ENCODE results near the gene PIGZ. TPM values are rescaled to one million over a fixed set of nuclear protein-coding genes. Genes with fewer than 3 reads are reported as not detected.

PIGZ gene
- total RNA-seq, 6 donors from 2014 or later = 3.4 to 16.8 (median 7.3) TPM

DNA sequence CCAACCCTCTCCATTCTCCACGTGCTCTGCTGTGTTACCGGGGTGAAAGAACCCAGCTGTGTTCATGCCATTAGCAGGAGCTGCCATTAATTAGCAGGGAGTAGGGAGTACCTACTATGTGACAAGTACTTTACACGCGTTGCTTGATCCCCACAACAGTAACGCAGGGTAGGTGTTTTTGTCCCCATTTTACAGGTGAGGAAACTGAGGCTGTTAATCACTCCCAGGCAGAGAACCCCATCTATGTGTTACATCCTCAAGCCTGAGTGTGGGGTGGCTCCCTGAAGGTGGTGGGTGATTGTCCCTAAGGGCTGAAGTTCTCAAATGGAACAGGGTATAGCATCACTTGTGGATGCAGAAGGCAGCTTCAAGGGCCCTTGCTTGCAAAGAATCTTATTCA is 38.2 kb upstream of the PIGZ start:
- DNase-seq = no peak
- 84 to 98% methylated on average over 5 of the region's 5 CpGs for WGBS, 2 donors
- Histone ChIP-seq H3K27ac (no peak overlapping the region), H3K4me3 (no peak overlapping the region), H3K36me3 (no peaks in the 10 kb centered on the region), H3K4me1 (peaks cover 5 to 22% (median 10%) of the 10 kb centered on the region in 4 donors), H3K27me3 (no peaks in the 10 kb centered on the region), H3K9me3 (no peaks in the 10 kb centered on the region)
- no peak for TF ChIP-seq POLR2AphosphoS5 (IDR thresholded peaks at IDR 0.05)
- TF ChIP-seq POLR2A (IDR thresholded peaks at IDR 0.05) = no peak
- no peak for TF ChIP-seq EP300 (IDR thresholded peaks at IDR 0.05)
- TF ChIP-seq, protein P1, sequence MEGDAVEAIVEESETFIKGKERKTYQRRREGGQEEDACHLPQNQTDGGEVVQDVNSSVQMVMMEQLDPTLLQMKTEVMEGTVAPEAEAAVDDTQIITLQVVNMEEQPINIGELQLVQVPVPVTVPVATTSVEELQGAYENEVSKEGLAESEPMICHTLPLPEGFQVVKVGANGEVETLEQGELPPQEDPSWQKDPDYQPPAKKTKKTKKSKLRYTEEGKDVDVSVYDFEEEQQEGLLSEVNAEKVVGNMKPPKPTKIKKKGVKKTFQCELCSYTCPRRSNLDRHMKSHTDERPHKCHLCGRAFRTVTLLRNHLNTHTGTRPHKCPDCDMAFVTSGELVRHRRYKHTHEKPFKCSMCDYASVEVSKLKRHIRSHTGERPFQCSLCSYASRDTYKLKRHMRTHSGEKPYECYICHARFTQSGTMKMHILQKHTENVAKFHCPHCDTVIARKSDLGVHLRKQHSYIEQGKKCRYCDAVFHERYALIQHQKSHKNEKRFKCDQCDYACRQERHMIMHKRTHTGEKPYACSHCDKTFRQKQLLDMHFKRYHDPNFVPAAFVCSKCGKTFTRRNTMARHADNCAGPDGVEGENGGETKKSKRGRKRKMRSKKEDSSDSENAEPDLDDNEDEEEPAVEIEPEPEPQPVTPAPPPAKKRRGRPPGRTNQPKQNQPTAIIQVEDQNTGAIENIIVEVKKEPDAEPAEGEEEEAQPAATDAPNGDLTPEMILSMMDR (IDR thresholded peaks at IDR 0.05) = no peak
- no peak for ATAC-seq (ENCODE audit: low FRiP score in 2 of 2)

DNA sequence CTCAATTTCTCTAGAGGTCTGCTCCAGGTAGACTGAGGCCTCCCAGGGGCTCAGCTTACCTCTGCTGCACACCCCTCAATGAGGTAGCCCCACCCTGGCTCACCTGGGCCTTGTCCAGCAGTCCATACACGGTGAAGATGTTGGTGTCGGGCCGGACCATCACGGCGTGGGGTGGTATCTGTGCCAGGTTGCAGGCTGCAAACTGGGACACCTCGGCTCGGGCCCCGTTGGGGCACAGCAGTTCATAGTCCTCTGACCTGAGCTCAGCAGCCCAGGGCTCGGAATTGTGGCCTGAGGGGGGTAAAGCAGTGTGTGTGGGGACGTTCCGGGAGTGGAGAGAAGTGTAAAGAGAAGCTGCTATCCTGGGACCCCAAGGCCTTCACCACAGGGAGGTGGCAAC is 37.8 kb upstream of the PIGZ start:
- Histone ChIP-seq H3K4me1 (peaks cover 5 to 23% (median 10%) of the 10 kb centered on the region in 4 donors), H3K9me3 (no peaks in the 10 kb centered on the region), H3K27me3 (no peaks in the 10 kb centered on the region), H3K4me3 (no peak overlapping the region), H3K27ac (no peak overlapping the region), H3K36me3 (no peaks in the 10 kb centered on the region)
- 94 to 98% methylated on average over 5 to 11 of the region's 11 CpGs for WGBS, 2 donors
- no peak for ATAC-seq (ENCODE audit: low FRiP score in 2 of 2)
- no peak for TF ChIP-seq POLR2AphosphoS5 (IDR thresholded peaks at IDR 0.05)
- TF ChIP-seq, protein P1 (IDR thresholded peaks at IDR 0.05) = no peak
- TF ChIP-seq POLR2A (IDR thresholded peaks at IDR 0.05) = no peak
- TF ChIP-seq EP300 (IDR thresholded peaks at IDR 0.05) = no peak
- DNase-seq = peak in 1 of 2 donors; percentile 69

DNA sequence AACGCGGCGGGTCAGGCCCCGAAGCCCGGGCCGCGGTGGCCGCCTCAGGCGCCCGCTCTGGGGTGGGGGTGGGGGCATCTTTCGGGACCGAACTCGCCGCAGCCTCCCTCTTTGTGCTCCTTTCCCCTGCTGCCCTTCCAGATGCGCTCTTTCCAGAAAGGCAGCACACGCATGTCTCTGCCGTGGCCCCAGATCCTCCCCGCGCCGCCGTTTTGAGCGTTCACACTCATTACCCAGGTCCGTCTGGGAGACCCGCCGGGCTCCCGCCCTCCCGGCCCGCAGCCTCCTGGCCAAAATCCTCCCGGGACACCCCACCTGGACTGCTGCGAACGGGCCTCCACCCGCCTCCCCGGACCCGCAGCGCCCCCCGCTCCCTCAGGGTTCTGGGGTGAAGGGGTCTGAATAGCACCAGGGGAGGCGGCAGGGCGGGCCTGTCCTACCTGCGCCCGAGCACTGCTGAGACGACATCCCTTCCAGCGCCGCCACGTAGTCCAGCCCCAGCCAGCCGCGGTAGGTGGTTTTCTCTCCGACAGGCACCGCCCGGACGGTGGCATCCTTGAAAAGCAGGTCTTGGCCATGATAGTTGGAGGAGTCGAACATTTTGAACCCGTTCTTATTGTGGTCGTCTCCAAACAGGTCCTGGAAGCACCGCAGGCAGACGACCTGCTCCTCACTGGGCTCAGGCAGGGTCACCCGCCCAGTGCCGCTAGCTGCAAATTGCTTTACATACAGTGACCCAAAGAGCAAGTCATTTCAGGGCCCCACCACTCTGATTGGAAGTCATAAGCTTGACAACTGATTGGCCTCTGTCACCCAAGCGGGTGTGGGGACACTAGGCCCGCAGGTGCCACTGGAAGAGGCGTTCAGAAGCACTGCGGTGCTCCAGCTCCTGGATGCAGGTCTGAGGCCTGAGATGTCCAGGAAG is 35.1 kb upstream of the PIGZ start:
- ATAC-seq (ENCODE audit: low FRiP score in 2 of 2) (peak; percentile 1 to 2), DNase-seq (peak; percentile 36 to 88)
- Histone ChIP-seq H3K27ac (peak overlapping the region; percentile 70 to 84 (median 78)), H3K27me3 (no peaks in the 10 kb centered on the region), H3K36me3 (no peaks in the 10 kb centered on the region), H3K4me1 (peaks cover 5 to 23% (median 10%) of the 10 kb centered on the region in 4 donors), H3K9me3 (no peaks in the 10 kb centered on the region), H3K4me3 (peak overlapping the region; percentile 31 to 70 (median 68))
- TF ChIP-seq POLR2A (IDR thresholded peaks at IDR 0.05) (no peak), EP300 (IDR thresholded peaks at IDR 0.05) (no peak), POLR2AphosphoS5 (IDR thresholded peaks at IDR 0.05) (no peak)
- TF ChIP-seq, protein P1 (IDR thresholded peaks at IDR 0.05) = no peak
- 28 to 49% methylated on average over 16 to 45 of the region's 61 CpGs for WGBS, 2 donors

DNA sequence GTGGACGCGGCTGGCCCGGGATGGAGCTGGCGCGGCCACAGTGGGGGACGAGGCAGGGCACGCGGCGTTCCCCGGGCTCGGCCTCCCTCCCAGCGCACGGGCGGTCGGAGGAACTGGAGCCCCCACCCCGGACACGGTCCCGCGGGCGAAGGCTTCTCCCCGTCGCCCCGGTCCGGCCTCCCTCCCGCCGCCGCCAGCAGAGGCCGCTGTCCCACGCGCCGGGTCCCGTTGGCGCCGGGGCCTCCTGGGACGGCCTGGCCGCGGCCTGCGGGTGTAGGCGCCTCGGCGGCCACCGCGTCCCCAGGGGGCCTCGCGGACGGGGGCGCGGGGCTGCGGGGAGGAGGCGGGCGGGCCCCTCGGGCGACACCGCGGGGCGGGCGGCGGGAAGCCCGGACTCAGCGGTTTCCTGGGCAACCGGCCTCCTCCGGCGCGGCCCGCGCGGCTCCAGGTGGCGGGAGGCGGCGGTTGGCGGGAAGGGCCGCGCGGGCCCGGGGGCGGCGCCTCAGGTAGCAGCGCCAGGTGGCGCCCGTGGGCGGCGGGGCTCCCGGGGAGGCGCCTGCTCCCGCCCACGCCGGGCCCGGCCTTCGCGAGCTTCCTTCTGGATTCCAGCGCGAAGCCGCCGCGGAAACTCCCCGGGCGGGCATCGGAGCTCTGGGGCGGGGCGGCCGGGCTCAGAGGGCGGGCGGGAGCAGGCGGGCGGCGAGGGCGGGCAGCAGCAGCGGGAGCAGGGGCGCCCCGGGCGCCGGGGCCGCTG is 34.2 kb upstream of the PIGZ start:
- DNase-seq (peak; percentile 87 to 97), ATAC-seq (ENCODE audit: low FRiP score in 2 of 2) (peak; percentile 80 to 92)
- Histone ChIP-seq H3K4me3 (peak overlapping the region; percentile 53 to 70 (median 68)), H3K27ac (peak overlapping the region; percentile 70 to 84 (median 78)), H3K4me1 (peaks cover 5 to 23% (median 10%) of the 10 kb centered on the region in 4 donors), H3K27me3 (no peaks in the 10 kb centered on the region), H3K36me3 (no peaks in the 10 kb centered on the region), H3K9me3 (no peaks in the 10 kb centered on the region)
- TF ChIP-seq POLR2AphosphoS5 (IDR thresholded peaks at IDR 0.05) (no peak), EP300 (IDR thresholded peaks at IDR 0.05) (no peak), POLR2A (IDR thresholded peaks at IDR 0.05) (no peak)
- TF ChIP-seq, protein P1 (IDR thresholded peaks at IDR 0.05) = peak; percentile 89 to 97 (median 95)
- WGBS, 2 donors = 2% methylated on average over 9 of the region's 113 CpGs; no CpG with 5 or more reads in 1 of the 2 donors
